CD4-positive, alpha-beta T cell treated with Interleukin-1 beta for 1 hour (primary cell): ENCODE results near the gene RPL27.
"Not testable (repeated sequence)": the region's sequence is repeated elsewhere in the genome, so short reads cannot be mapped to it uniquely, and the experiment has no call there.

Experiments
- DNase-seq, 2 donors: peaks; one replicate each; pipeline ENCODE4 v3.0.0-alpha.2; 2020 to 2022

RPL27 gene

DNA sequence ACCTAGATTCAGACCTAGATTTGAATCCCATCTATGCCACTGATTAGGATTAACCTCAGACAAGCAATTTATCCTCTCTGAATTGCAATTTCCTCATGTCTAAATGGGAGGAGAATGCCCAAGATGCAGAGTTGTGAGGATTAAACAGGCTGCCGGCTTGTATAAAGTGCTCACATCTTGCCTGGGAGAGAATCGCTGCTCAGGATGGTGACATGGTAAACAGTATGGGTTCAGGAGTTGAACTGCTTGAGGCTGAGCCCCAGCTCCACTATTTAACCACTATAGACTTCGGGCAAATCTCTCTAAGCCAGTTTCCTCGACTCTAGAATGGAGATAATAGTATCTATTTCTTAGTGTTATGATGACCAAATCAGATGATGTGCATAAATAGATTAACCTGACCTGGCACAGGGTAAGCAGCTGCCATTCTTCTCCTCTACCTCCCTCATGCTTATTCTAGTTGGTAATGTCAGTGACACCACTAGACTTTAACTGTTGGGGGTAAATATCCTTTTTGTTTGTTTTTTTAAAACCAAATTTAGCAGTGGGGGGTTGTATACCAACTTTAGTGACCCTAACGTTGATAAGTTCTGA lies 732 bp upstream of the RPL27 start:
- DNase-seq = no peak

DNA sequence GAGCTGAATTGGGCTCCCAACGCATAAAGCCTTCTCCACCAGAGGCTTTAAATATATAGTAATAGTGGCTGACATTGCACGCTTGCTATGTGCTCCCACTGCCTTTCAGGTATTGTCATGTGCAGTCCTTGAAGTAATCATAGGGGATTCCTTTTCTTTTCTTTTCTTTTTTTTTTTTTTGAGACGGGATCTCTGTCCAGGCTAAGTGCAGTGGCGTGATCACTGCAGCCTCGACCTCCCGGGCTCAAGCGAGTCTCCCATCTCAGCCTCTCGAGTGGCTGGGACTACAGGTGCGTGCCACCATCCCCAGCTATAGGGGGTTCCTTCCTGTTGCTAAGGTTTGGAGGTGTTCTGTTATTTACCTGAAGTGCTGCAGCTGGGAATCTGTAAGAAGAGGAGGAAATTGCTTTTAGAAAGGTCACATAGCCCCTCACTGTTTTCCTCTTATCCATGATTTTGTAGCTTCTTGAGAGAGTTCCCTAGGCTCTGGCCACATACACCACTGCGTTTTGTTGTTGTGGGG lies 845 bp downstream of the RPL27 start:
- no peak for DNase-seq

DNA sequence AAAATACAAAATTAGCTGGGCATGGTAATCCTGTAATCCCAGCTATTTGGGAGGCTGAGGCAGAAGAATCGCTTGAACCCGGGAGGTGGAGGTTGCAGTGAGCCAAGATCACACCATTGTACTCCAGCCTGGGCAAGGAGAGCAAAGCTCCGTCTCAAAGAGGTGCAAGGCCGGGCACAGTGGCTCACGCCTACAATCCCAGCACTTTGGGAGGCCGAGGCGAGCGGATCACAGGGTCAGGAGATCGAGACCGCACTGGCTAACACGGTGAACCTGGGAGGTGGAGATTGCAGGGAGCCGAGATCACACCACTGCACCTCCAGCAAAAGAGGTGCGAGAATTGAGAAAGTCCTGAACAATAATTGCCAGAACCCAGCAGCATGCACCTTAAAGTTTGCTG lies 2.7 kb downstream of the RPL27 start:
- DNase-seq = not testable (repeated sequence)

DNA sequence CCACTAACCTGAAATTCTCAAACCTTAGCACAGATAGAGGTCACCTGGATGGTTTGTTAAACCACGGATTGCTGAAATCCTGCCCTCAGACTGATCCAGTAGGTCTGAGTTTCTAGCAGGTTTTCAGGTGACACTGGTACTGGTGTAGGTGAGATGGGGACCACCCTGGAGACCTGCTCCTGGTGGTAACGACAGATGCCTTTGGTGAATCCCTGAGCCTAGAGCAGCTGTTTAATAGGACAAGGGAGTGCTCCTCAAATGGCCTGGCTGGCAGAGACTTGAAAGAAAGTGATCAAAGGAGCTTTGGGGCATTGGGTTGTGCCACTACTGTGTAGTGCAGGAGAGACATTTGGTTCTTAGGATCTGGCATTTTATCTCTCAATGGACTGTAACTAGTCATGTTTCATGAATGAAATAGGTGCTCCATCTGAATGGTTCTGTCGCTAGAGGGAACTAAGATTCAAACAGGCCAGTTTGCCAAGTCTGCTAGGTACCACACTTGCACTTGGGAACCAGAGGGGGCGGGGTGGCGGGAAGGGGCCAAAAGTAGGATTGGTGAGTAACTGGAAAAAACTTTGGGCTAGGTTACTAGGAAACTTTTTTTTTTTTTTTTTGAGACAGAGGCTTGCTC lies 5.4 kb downstream of the RPL27 start:
- no peak for DNase-seq

DNA sequence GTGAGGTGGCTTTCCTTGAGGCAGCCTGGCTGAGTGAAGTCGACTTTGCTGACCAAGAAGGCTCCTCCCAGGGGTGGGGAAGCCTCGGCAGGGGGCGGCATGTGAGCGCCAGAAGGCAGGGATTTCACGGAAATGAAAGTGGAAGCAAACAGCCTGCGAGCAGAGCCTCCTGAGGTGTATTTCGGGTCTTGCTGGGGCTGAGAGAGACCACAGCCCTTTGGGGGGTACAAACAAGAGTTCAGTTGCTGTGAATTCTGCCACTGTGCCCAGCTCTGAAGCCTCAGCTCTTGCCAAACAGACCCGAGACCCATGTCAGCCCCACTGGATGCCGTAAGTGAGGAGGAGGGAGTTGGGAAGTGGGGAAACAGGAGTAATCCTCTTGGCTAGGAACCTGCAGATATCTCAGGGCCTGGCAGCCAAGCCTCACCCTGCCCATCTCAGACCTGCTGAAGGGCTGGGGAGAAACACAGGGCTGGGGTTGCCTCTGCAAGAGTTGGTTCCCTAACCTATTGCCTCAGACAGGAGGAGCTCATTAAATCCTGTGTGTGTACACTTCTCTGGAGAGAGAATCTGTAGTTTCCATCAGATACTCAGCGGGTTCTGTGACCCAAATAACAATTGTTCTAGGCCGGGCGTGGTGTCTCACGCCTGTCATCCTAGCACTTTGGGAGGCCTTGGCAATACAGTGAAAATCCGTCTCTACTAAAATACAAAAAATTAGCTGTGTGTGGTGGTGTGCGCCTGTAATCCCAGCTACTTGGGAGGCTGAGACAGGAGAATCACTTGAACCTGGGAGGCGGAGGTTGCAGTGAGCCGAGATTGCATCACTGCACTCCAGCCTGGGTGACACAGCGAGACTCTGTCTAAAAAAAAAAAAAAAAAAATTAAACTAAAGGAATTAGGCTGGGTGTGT lies 8.7 kb downstream of the RPL27 start, which contains the start of gene IFI35:
TSS of gene IFI35 (plus strand) at position 146 of the 913 bp plus-strand sequence. CDS start at position 310, 164 bp downstream.
- peak; percentile 85 to 87 for DNase-seq

DNA sequence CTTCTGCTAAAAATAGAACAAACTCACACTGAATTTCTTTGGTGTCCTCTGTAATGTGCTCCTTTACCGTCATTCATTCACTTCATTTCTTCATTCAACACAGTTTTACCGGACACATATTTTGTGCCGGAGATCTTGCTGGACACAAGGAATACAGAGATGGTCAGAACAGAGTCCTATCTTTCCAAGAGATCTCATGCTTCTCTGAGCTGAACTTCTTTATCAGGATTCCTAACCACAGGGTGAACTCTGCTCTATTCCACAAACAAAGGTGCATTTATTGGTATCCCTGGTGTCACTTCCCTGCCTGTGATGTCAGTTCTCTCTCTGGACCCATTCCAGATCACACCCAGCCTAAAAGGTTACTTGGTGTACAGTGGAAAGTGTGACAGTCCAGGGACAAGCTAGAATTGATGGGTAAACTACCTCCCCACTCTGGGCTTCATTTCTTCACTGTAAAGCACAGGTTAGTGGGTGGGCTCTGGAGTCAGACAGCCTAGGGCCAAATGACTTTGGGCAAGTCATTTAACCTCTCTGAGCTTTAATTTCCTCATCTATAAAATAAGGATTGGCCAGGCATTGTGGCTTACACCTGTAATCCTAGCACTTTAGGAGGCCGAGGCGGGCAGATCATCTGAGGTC lies 12.6 kb downstream of the RPL27 start:
- no peak for DNase-seq

DNA sequence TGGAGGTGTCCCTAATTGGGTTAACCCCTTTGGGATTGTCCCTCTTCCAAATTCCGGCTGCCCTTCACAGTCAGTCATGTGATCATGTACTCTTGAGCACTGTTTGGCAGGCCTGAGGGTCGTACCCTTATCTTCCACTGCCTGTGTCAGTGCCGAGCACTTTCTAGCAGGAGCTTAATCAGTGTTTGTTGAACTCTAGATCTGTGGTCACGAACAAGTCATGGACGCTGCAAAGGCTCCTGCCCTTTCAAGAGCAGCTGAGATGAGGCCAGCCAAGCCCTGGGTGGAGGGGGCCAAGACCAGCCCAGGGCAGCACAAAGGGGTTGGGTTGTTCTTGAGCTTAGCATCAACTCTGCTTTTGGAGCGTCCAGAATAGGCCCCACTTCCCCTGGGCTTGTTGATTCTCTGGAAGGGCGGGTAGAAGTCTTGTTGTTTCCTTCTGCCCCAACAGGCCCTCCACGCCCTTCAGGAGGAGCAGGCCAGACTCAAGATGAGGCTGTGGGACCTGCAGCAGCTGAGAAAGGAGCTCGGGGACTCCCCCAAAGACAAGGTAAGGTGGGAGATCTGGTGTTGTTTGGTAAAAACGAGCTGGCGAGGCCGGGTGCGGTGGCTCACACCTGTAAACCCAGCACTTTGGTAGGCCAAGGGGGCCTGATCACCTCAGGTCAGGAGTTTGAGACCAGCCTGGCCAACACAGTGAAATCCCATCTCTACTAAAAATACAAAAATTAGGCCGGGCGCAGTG lies 13.7 kb downstream of the RPL27 start:
- DNase-seq = no peak

DNA sequence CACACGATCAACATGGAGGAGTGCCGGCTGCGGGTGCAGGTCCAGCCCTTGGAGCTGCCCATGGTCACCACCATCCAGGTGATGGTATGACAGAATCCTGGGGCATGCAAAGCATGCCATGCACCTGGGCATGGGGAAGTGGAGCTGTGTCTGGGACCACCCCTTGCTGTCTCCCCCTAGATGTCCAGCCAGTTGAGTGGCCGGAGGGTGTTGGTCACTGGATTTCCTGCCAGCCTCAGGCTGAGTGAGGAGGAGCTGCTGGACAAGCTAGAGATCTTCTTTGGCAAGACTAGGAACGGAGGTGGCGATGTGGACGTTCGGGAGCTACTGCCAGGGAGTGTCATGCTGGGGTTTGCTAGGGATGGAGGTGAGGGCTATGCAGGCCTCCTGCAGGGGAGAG lies 15.1 kb downstream of the RPL27 start:
- DNase-seq = no peak

DNA sequence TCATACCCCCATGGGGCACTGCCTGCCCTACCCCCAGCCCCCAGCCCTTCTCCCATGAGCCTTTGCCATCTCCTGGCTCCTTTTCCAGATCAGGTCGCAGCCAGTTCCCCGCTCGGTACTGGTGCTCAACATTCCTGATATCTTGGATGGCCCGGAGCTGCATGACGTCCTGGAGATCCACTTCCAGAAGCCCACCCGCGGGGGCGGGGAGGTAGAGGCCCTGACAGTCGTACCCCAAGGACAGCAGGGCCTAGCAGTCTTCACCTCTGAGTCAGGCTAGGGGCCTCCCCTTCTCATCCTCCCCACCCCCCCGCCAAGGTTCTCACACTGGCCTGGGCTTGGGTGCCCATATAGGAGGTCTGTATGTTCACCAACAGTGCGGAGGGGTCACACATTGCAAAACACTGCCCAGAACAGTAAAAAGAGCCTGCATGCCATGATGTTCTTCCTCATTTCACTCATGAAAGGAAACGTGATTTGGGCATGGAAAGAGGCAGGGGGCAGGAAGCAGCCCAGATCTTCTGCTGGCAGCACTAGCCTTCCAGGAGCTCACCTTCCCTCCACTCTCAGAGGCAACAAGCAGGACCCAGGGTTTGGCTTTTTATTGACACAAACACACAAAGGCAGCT lies 15.9 kb downstream of the RPL27 start:
- no peak for DNase-seq

DNA sequence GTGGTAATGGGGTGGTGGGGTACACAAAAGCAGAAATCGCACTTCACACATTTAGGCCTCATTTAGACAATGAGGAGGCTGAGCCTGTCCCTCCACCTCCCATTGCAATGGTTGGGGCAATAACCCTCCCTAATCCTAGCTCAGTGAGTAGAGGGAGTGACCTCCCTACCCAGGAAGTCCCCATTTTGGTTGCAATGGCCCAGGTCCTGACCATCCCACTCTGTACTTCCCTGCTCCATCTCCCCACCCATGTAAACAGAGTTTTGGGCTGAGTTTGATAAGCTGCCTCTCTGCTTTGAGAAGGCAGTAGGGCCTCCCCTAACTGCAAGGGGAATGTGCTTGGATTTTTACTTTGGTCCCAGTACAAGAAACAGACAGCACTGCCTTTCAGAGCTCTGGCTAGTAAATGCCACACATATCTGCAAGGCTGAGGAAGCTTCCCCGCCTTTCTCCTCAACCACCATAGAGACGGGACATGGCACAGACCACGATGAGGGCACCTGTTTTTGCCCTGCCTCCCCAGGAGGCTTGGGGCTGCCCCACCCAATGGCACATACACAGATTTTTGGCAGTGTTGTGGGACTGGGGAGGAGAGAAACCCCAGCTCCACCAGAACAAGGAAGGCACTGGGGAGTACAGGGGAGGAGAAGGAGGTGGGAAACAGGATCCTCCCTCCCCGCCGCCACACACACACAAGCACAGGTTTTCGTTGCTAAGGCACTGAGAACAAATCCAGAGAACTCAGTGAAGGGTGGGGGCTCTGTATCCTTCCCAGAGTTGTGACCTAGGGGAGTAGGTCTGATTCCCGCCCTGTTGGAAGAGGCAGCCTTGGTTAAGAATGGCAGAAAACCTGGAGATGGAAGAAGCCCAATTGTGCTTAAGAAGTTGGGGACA lies 16.7 kb downstream of the RPL27 start:
- no peak for DNase-seq

DNA sequence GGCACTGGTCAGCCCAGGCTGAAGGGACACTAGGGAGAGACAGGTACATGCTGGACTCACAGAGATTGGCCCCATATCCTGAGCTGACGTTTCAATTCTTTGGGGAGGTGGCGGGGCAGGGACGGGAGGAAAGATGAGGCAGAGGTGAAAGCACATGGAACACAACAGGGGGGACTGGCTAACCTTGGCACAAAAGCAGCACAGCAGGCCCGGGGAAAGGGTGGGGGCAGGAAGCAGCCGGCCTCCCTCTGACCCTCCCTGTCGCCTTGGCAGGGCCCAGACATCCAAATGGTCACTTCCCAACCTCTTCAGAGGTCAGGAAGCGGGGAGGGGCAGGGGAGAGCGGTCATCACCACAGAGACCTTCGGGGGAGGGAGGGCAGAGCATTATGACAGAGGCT lies 17.4 kb downstream of the RPL27 start:
- DNase-seq = no peak

DNA sequence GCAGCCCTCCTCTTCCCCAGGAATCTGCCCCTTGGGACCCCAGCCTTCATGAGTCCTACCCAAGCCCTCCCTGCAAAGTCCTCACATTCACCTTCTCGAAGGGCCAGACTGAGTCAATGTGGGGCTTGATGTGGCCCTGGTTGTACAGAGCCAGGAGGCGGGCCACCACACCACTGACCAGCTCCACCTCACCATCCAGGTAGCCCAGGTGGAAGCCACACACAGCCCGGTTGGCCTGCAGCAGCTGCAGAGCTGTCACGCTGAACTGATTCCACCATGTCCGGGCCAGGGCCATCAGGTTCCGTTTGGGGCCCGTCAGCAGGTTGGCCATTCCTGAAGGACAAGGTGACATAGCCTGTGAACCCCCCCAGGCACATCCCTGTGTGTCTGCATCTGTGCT lies 18.0 kb downstream of the RPL27 start:
- no peak for DNase-seq

DNA sequence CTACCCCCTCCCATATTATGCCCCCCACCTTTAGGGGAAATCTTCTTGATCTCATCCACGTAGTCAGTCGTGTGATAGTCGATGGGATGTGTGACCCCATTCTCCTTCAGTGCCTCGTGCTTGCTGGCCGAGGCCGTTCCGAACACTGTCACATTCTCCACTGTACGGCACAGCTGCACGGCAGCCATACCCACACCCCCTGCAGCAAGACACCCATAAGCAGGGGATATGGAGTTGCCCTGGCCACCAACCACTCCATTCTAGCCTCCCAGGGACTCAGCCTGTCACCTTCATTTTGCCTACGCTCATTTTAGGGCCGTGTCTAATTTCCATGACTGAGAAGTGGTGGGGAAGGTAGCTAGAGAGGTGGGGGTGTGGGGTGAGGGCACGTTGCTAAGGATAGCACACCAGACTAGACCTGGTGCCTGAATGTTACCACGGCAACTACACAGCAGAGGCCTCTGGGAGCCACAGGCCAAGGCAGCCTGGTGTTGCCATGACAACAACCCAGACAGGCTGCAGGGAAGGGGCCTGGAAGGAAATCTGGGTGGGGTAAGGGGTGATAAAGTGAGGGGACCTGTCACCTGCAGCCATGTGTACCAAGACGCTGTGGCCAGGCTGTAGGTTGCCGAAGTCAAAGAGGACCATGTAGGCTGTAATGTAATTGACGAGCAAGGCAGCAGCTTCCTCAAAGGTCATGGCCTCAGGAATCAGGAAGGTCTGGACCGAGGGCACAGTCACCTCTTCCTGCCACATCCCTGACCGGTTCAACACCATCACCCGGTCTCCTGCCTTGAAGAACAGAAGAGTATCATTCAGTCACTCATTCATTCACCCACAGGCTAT lies 20.0 kb downstream of the RPL27 start:
- peak; percentile 51 to 66 for DNase-seq

DNA sequence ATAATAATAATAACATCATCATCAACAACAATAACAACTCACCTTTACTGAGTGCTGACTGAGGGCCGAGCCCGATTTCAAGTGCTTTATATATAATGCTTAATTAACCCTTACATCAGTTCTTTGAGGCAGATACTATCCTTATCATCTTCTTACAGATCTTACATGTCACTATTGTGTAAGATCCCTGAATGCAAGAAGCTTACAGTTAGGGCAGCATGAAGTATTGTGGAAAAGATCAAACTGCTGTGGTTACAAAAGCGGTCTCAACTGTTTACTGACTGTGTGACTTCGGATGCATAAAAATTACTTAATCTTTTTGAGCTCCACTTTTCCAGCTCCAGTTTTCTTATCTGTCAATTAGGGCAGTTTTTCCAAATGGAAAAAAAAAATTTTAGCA lies 20.7 kb downstream of the RPL27 start:
- DNase-seq = no peak

DNA sequence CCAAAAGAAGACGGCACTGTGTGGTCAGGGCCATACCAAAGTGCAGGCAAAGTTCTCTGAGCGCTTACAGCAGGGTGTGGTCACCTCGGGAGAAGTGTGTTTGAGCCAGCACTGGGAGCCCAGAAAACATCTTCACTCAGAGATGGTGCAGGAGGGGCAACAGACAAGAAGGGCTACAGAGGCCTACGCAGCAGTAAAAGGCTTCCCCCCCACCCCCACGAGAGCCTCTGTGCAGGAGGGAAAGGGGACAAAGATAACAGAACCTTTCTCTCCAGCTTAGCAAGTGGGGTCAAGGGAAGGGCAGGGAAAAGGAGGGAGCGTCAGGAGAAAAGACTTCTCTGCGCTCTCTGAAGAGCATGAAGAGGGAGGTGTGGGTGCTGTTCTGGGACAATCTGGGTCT lies 21.2 kb downstream of the RPL27 start:
- DNase-seq = no peak

DNA sequence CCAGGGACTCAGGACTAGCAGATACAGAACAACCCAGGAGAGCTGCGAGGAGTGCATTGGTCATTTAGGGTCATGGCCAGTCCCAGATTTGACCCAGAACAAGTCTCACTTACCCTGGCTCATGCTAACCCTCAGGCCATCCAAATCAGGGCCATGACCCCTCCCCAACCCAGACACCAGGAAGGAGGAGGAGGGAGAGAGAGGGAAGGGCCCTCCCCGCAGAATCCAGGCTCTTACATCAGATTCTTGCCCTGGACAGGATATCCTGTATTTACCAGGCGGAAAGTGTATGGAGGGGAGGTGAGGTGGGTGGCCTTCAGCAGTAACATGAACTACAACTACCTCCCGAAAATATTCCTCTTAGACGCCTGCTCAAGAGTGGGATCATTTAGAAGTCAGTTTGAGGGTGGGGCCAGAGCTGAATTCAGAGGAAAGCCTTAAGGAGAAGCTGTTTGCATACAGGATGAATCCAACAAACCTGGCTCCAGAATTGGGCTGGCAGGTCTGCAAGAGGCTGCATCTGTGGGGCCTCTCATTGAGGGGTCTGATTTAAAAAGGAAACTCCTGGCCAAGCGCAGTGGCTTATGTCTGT lies 21.9 kb downstream of the RPL27 start:
- no peak for DNase-seq

DNA sequence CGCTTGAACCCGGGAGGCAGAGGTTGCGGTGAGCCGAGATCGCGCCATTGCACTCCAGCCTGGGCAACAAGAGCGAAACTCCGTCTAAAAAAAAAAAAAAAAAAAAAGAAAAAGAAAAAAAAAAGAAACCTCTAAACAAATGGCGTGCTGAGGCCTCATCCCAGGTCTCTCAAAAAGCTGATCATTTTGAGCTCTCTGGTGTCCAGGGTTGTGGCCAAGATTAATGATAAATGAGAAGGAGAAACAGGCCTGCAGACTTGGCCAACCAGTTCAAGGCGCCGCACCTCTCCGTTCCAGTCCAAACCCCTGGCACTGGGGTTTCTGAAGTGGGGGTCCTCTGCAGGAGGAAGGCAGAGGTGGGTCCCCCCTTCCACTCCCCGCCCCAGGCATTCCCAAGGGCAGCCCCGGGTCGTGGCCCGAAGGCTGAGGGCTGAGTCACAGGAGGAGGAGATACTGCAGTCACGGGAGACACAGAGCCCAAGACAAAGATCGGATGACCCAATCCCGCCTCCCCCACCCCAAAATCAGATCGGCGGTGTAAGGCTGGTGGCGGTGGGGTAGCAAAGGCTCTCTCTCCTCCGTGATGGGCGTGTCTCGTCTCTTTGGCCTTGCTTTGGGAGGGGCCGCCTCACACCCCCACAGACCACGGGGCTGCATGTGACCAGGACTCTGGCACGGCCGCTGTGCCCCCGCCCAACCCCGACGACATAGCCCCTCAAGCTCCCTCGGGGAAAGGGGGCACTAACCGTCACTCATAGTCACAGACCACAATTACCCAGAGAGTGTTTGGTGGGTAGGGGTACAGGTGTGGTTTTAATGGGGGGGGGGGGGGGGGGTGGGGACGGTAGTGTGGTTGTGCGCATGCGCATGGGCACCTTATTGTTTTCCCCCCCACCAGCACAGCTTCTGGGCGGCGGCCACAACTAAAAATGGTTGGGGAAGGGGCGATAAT lies 22.8 kb downstream of the RPL27 start:
- DNase-seq = peak; percentile 38 to 51
